NCI-H1694 treated with DMSO at 0.1 percent for 48 hours (cell line): ENCODE measurements around the gene SLCO1B3.

ENCODE experiments used
- DNase-seq: peaks from one replicate; lab custom pipeline; 2025; lab: John Stamatoyannopoulos, UW

Gene SLCO1B3

GRCh38 chr12:20883288-20883687 is 72.8 kb downstream of the SLCO1B3 start:
- no peak for DNase-seq

GRCh38 chr12:20885116-20885515 is 74.6 kb downstream of the SLCO1B3 start:
- no peak for DNase-seq

- no peak for DNase-seq
Measured at GRCh38 chr12:20885552-20885951, 75.0 kb downstream of the SLCO1B3 start.

GRCh38 chr12:20917269-20917668 is 106.8 kb downstream of the SLCO1B3 start:
- no peak for DNase-seq

GRCh38 chr12:20917819-20918218 is 107.3 kb downstream of the SLCO1B3 start:
- no peak for DNase-seq

GRCh38 chr12:20931894-20932293 is 121.4 kb downstream of the SLCO1B3 start:
- DNase-seq, result no peak

GRCh38 chr12:20946732-20947131 is 136.2 kb downstream of the SLCO1B3 start:
- peak; percentile 7 for DNase-seq

GRCh38 chr12:20950248-20950647 is 139.7 kb downstream of the SLCO1B3 start:
- peak; percentile 46 for DNase-seq

GRCh38 chr12:20963303-20963702 is 152.8 kb downstream of the SLCO1B3 start:
- no peak for DNase-seq

GRCh38 chr12:20963762-20964161 is 153.3 kb downstream of the SLCO1B3 start:
- DNase-seq, result no peak
